Hematopoietic multipotent progenitor cell treated with erythropoietin and hydrocortisone succinate and interleukin-3 and kit ligand, for 6 days (in vitro differentiated cells): Measurements from ENCODE around the gene KRTAP9-4.
"Not testable (repeated sequence)": the region's sequence is repeated elsewhere in the genome, so short reads cannot be mapped to it uniquely, and the experiment has no call there.

Experiments used
- DNase-seq: peaks from one replicate; pipeline ENCODE4 v3.0.0-alpha.2; 2015

The KRTAP9-4 gene, protein sequence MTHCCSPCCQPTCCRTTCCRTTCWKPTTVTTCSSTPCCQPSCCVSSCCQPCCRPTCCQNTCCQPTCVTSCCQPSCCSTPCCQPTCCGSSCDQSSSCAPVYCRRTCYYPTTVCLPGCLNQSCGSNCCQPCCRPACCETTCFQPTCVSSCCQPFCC

DNA sequence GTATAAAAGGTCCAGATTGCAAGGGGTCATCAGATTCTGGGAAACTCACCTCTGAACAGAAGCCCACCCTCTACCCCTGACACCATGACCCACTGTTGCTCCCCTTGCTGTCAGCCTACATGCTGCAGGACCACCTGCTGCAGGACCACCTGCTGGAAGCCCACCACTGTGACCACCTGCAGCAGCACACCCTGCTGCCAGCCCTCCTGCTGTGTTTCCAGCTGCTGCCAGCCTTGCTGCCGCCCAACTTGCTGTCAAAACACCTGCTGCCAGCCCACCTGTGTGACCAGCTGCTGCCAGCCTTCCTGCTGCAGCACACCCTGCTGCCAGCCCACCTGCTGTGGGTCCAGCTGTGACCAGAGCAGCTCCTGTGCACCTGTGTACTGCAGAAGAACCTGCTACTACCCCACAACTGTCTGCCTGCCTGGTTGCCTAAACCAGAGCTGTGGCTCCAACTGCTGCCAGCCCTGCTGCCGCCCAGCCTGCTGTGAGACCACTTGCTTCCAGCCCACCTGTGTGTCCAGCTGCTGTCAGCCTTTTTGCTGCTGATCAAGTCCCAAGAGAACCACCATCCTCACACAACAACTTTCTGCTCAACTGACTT, at the start of gene KRTAP9-4:
Gene KRTAP9-4, plus strand, starts transcription at position 51 of the 604 bp plus-strand sequence. Its CDS starts 34 bp downstream, at position 85.
- DNase-seq = not testable (repeated sequence)

- no peak for DNase-seq
These were observed 37.5 kb upstream of the KRTAP9-4 start for GRCh38 chr17:41211845-41212466.

DNA sequence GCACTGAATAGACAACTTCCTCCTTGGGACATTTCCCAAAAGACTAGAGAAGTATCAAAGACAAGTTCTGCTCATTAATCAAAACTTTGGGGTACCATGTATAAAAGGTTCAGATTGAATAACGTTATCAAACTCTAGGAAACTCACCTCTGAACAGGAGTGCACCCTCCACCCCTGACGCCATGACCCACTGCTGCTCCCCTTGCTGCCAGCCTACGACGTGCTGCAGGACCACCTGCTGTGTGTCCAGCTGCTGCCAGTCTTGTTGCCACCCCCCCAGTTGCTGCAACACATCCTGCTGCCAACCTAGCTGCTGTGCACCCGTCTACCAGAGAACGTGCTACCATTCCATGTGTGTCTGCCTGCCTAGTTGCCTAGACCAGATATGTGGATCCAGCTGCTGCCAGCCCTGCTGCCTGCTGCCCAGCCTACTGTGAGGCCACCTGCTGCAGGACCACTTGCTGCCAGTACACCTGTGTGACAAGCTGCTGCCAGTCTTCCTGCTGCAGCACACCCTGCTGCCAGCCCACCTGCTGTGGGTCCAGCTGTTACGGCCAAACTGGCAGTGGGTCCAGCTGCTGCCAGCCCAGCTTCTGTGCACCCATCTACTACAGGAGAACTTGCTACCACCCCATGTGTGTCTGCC, 36.8 kb upstream of the KRTAP9-4 start:
- DNase-seq = no peak

GRCh38 chr17:41215681-41216080, 33.8 kb upstream of the KRTAP9-4 start:
- DNase-seq = no peak

- DNase-seq = no peak
These were observed 25.7 kb upstream of the KRTAP9-4 start for GRCh38 chr17:41223821-41224220.

- DNase-seq = no peak
These were observed 23.4 kb upstream of the KRTAP9-4 start for GRCh38 chr17:41226051-41226450.

GRCh38 chr17:41226598-41227095, 22.8 kb upstream of the KRTAP9-4 start, which contains the start of gene KRTAP9-2:
KRTAP9-2 (plus strand) TSS chr17:41226648; CDS start chr17:41226655, 7 bp downstream.
- DNase-seq = not testable (repeated sequence)

DNA sequence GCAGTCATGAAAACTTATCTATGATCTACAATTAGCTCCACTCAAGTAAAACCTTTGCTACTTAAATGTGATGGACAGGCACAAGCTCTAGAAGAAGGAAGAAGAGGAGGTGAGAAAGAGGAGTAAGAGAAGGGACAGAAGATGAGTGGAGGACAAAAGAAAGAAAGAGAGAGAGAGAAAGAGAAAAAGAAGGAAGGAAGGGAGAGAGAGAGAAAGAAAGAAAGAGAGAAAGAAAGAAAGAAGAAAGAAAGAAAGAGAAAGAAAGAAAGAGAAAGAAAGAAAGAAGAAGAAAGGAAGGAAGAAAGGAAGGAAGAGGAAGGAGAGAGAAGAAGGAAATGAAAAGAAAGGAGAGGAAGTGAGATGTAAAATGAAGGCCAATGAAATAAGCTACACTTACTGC, 19.4 kb upstream of the KRTAP9-4 start:
- DNase-seq = no peak

DNA sequence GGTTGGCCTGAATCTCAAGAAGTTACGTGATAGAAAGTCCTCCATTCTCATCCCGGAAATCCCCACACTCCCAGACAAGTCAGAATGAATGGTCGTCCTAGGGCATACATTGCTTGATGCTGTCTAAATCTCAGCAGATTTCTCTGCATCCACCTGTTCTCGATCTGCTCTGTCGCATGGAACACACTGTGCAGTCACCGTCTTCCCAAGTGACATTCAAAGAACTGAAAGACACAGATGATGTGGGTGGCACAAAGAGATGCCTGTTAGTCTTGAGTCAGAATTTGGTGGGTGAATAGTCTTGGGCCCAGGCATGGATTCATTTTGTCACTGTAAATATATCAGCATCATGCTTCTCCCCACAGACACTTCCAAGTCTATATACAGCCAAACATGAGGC, 17.8 kb upstream of the KRTAP9-4 start:
- no peak for DNase-seq

DNA sequence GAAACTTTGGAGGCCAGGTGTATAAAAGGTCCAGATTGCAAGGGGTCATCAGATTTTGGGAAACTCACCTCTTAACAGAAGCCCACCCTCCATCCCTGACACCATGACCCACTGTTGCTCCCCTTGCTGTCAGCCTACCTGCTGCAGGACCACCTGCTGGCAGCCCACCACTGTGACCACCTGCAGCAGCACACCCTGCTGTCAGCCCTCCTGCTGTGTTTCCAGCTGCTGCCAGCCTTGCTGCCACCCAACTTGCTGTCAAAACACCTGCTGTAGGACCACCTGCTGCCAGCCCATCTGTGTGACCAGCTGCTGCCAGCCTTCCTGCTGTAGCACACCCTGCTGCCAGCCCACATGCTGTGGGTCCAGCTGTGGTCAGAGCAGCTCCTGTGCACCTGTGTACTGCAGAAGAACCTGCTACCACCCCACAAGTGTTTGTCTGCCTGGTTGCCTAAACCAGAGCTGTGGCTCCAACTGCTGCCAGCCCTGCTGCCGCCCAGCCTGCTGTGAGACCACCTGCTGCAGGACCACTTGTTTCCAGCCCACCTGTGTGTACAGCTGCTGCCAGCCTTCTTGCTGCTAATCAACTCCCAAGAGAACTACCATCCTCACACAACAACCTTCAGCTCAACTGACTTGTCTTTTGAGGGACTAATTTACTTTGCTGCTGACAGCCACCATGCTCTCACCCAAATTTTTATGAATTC, 16.9 kb upstream of the KRTAP9-4 start, which contains the start of gene KRTAP9-3:
Gene KRTAP9-3, plus strand, starts transcription at position 51 of the 707 bp plus-strand sequence. Its CDS starts 53 bp downstream, at position 104.
- DNase-seq = not testable (repeated sequence)

- DNase-seq = not testable (repeated sequence)
These were observed 12.4 kb upstream of the KRTAP9-4 start for GRCh38 chr17:41237116-41237515.

- not testable (repeated sequence) for DNase-seq
These were observed 11.5 kb upstream of the KRTAP9-4 start, which contains the start of gene KRTAP9-8 for GRCh38 chr17:41237949-41238437. KRTAP9-8 (plus strand) TSS chr17:41237999; CDS start chr17:41238052, 53 bp downstream.

DNA sequence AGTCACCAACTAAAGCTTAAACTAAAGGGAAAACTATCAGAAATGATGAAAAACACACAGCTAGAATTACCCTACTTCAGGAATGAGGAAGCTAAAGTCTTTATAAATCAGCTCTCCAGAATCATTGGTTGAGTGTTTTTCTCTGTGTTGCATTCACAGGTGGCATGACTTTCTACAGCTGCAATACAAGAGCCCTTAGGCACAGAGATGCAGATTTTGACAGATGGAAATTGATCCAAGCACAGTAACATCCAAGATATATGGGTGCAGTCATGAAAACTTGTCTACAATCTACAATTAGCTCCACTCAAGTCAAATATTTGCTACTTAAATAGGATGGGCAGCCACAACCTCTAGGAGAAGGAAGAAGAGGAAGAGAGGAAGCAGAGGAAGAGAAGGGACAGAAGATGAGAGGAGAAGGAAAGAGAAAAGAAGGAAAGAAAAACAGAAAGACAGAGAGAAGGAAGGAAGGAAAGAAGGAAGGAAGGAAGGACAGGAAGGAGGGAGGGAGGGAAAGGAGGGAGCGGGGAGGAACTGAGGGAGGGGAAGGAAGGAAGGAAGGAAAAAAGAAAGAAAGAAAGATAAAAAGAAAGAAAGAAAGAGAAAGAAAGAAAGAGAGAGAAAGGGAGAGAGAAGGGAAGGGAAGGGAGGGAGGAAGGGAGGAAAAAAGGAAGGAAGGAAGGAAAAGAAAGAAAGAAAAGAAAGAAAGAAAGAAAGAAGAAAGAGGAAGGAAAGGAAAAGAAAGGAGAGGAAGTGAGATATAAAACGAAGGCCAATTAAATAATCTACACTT, 2.3 kb upstream of the KRTAP9-4 start:
- not testable (repeated sequence) for DNase-seq

- no peak for DNase-seq
These were observed 1.8 kb downstream of the KRTAP9-4 start for GRCh38 chr17:41251261-41251660.

GRCh38 chr17:41254861-41255260, 5.4 kb downstream of the KRTAP9-4 start:
- DNase-seq = no peak

DNA sequence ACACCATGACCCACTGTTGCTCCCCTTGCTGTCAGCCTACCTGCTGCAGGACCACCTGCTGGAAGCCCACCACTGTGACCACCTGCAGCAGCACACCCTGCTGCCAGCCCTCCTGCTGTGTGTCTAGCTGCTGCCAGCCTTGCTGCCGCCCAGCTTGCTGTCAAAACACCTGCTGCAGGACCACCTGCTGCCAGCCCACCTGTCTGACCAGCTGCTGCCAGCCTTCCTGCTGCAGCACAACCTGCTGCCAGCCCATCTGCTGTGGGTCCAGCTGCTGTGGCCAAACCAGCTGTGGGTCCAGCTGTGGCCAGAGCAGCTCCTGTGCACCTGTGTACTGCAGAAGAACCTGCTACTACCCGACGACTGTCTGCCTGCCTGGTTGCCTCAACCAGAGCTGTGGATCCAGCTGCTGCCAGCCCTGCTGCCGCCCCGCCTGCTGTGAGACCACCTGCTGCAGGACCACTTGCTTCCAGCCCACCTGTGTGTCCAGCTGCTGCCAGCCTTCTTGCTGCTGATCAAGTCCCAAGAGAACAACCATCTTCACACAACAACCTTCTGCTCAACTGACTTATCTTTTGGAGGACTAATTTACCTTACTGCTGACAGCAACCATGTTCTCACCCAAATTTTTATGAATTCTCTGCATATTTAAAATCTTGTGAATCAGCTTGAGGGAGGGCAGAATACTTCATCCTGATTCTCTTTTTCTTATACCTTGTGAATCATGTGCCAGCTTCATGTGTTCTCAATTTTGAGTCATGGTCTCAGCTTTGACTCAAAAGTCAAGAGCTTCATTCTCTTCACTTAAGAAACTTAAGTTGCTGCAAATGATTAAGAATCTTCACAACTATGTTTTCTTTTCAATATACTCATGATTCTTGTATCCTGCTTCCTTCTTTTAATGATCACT, 6.1 kb downstream of the KRTAP9-4 start, which contains the start of gene KRTAP9-9:
Gene KRTAP9-9, plus strand, starts transcription at position 4 of the 910 bp plus-strand sequence.
- DNase-seq = not testable (repeated sequence)

DNA sequence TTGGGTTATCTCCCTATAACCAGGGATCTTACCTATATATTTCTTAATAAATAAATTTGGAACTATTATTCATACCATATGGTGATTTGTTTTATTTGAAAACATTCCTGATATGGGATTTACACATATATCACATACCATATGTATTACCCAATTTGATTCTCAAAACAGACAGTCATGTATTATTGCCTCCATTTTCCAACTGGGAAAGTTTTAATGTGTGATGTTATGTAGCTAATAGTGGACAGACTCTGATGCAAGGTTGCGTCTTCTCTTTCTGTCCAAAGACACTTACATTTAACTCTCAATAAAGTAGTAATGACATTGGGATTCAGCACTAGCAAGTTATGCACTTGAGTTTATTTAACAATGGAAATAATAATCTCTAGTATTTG, 6.8 kb downstream of the KRTAP9-4 start:
- DNase-seq = no peak

DNA sequence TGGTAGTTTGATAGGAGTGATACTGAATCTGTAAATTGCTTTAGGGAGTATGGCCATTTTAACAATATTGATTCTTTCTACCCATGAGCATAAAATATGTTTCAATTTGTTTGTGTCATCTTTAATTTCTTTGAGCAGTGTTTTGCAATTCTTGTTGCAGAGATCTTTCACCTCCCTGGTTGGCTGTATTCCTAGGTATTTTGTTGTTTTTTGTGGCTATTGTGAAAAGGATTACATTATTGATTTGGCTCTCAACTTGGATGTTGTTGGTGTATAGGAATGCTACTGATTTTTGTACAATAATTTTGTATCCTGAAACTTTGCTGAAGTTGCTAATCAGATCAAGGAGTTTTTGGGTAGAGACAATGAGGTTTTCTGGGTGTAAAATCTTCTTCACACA, 8.9 kb downstream of the KRTAP9-4 start:
- DNase-seq = no peak

DNA sequence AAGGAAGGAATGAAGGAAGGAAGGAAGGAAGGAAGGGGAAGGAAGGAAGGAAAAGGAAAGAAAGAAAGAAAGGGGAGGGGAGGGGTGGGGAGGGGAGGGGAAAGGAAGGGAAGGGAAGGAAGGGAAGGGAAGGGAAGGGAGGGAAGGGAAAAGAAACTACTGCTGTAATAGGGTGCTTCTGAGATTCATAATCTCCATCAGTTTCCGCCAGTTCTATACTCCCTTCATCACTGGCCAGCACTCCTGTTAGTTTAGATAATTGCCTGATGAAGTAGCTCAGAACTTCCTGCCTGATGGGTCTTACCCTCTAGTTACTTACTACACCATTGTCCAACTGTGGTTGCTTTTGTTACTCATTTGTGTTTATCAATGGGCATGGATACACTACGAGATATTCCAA, 13.7 kb downstream of the KRTAP9-4 start:
- no peak for DNase-seq

- DNase-seq = no peak
These were observed 15.1 kb downstream of the KRTAP9-4 start for GRCh38 chr17:41264599-41264998.
